Left forelimb (tissue), 1 donor: ENCODE data around the gene CRYBG1.
"Not testable (repeated sequence)": the region's sequence is repeated elsewhere in the genome, so short reads cannot be mapped to it uniquely, and the experiment has no call there.

Source experiments
- DNase-seq: peaks from one replicate; pipeline ENCODE4 v3.0.0-alpha.2; 2018; ENCODE audit warnings: low spot score

The CRYBG1 gene

GRCh38 chr6:106555767-106556166 is 195.2 kb downstream of the CRYBG1 start:
- no peak for DNase-seq

GRCh38 chr6:106556368-106556960 is 195.9 kb downstream of the CRYBG1 start:
- no peak for DNase-seq

- DNase-seq: no peak
Measured at GRCh38 chr6:106557837-106558236, 197.3 kb downstream of the CRYBG1 start.

- no peak for DNase-seq
Measured at GRCh38 chr6:106558364-106558763, 197.8 kb downstream of the CRYBG1 start.

- not testable (repeated sequence) for DNase-seq
Measured at GRCh38 chr6:106559659-106560058, 199.1 kb downstream of the CRYBG1 start.

- DNase-seq: no peak
Measured at GRCh38 chr6:106560996-106561685, 200.6 kb downstream of the CRYBG1 start.

- no peak for DNase-seq
Measured at GRCh38 chr6:106561686-106562405, 201.3 kb downstream of the CRYBG1 start.

GRCh38 chr6:106563614-106564013 is 203.1 kb downstream of the CRYBG1 start:
- DNase-seq: no peak

- DNase-seq: no peak
Measured at GRCh38 chr6:106564476-106564875, 204.0 kb downstream of the CRYBG1 start.

- no peak for DNase-seq
Measured at GRCh38 chr6:106568530-106568929, 208.0 kb downstream of the CRYBG1 start.

- no peak for DNase-seq
Measured at GRCh38 chr6:106569428-106569827, 208.9 kb downstream of the CRYBG1 start.

- no peak for DNase-seq
Measured at GRCh38 chr6:106572436-106572835, 211.9 kb downstream of the CRYBG1 start.

- DNase-seq: no peak
Measured at GRCh38 chr6:106572875-106573585, 212.5 kb downstream of the CRYBG1 start.

GRCh38 chr6:106574741-106575458 is 214.4 kb downstream of the CRYBG1 start:
- no peak for DNase-seq

GRCh38 chr6:106579281-106579680 is 218.8 kb downstream of the CRYBG1 start:
- no peak for DNase-seq

GRCh38 chr6:106581468-106581867 is 221.0 kb downstream of the CRYBG1 start:
- DNase-seq: no peak

- no peak for DNase-seq
Measured at GRCh38 chr6:106586815-106587415, 226.4 kb downstream of the CRYBG1 start.

- not testable (repeated sequence) for DNase-seq
Measured at GRCh38 chr6:106588937-106589336, 228.4 kb downstream of the CRYBG1 start.

- DNase-seq: no peak
Measured at GRCh38 chr6:106591111-106591825, 230.8 kb downstream of the CRYBG1 start.

GRCh38 chr6:106599440-106599839 is 238.9 kb downstream of the CRYBG1 start:
- no peak for DNase-seq

GRCh38 chr6:106600329-106600728 is 239.8 kb downstream of the CRYBG1 start:
- no peak for DNase-seq
